HG02623 (cell line): Measurements from ENCODE around the gene GIT1.

Experiments used
- ATAC-seq: cut with Tn5 transposase; IDR thresholded peaks from one replicate; pipeline ENCODE4 v1.9.1; 2021; ENCODE audit warnings: moderate library complexity; ENCODE audit not compliant: unreplicated experiment

The GIT1 gene

GRCh38 chr17:29579866-29580771 lies 9.3 kb downstream of the GIT1 start:
- peak; percentile 75 for ATAC-seq

DNA sequence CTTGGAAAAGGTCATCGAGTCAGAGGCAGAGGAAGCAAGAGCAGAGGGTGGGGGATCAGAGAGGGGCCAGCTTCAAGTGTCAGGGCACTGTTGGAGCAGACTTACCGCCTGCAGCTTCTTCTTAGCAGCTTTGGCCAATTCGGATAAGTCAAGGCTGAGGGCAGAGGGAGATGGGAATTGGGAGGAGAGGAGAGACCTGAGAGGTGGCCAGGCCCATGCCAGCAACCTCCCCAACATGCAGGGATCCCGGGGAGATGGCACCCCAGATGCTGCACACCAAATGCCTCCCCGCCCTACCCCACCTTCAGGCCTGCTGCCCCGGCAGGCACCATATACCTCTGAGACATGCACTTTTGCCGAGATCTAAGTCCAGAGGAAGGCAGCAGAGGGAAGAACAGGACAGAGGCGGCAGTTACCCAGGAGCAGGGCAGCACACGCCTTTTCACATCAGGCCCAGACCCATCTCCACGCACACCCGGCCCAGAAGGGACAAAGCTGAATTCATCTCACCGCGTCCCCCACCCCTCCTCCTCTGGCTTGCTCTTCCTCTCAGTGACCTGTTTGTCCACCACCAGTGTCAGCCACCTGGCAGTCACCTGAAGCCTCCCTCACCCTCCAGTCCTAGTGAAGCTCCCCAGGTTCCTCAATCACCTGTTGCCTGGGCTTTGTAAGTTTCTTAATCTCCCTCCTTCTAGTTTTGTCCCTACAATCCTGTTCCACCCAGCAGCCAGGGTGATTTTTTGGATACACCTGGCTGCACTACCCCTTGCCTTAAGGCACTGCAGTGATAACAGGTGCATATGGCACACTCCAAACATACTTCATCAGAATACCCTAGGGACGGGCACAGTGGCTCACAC lies 10.6 kb downstream of the GIT1 start:
- ATAC-seq = no peak

DNA sequence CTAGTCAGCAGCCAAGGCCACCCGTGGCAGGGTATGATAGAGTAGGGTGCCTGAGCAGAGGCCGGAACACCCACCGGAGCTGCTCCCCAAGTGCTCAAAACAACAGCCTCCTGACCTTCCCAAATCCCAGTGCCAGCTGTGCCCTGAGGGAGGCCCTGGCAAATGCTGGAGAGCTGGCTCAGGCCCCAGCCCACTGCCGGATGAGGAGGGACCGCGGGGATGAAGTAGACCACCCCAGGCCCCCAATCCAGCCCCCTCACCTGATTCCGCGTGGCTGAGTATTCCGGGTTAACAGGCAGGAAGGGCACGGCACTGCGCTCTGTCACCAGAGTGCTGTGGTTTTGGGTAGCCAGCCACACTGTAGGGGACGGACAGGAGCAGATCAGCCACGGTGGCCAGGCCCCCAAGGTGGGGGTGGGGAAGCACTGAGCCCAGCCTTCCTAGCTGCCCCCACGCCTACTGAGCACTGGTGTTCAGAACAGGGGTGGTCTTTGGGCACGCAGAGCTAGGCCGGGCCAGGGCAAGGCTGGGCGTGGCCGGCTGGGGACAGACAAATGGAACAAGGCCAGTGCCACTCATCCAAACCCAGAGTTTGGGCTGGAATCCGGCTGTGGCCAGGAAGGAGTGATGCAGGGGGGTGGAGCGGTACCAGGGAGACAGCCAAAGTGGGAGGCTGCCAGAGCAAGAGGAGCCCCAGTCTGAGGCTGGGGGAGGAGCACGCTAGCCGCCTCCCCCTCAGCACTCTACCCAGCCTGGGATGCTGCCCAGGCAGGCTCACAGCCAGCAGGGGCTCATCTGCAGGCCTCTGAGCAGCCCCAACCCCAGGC lies 11.8 kb downstream of the GIT1 start:
- no peak for ATAC-seq

- ATAC-seq = no peak
Observed at GRCh38 chr17:29577001-29577370, 12.5 kb downstream of the GIT1 start.

DNA sequence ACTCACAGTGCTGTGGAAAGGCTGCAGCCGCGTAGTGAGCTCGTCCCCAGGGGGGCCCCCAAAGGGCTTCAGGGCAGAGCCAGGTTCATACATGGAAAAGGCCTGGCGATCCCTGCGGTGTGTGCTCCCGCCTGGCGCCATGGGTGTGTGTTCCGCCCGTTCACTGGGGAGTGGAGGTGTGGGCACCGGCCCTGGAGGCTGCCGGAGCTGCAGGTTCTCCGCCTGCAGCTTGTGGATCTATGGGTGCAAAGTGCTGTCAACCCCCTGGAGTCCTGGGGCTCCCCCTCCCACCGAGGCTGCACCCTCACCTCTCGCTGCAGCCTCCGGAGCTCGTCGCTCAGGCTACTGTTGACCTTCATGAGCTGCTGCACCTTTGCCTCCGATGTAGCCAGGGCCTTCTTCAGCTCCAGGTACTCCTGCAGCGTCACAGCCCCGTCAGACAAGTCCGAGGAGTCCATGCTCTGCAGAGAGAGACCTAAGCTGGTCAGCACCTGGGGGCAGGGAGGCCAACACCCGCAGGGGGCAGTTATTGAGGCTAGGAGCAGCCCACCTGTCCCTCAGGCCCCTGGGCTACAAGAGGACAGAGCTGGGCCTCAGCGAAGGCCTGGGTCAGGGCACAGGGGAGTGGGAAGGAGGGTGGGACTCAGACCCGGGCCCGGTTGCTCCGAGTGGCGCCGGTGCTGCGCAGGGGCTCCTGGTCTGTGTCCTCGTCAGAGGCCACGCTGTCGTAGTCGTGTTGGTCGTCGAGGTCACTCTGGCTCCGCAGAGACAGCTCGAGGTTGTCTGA lies 13.0 kb downstream of the GIT1 start:
- no peak for ATAC-seq

DNA sequence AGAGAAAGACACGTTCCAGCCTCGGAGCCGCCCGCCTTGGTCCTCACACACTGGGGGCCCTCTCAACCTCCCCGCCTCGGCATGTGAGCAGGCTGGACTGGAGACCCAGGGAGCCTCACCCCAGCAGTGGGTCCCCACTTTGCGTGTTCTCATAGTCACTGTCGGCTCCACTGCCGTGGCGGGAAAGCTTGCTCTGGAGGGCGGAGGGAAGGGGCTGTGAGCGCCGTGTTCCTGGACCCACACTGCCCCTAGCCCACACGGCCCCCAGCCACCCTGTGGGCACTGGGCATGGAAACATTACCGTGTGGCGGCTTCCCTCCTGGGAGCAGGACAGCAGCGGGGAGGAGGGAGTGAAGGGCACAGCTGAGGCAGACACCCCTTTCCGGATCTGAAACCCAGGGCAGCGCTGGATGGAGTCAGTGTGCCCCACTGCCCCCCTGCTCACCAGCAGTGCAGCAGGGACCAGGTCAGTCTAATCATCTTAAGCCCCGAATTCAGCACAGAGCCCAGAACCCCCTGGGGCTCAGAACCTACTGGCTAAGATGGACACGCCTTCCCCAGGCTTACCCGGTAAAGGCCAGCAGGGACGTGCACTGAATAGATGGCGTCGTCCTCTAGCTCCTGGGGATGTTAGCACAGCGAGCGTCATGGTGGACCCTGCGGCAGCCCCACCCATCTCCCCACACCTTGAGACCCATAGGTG lies 13.8 kb downstream of the GIT1 start:
- no peak for ATAC-seq

GRCh38 chr17:29574732-29575510 lies 14.5 kb downstream of the GIT1 start:
- no peak for ATAC-seq

DNA sequence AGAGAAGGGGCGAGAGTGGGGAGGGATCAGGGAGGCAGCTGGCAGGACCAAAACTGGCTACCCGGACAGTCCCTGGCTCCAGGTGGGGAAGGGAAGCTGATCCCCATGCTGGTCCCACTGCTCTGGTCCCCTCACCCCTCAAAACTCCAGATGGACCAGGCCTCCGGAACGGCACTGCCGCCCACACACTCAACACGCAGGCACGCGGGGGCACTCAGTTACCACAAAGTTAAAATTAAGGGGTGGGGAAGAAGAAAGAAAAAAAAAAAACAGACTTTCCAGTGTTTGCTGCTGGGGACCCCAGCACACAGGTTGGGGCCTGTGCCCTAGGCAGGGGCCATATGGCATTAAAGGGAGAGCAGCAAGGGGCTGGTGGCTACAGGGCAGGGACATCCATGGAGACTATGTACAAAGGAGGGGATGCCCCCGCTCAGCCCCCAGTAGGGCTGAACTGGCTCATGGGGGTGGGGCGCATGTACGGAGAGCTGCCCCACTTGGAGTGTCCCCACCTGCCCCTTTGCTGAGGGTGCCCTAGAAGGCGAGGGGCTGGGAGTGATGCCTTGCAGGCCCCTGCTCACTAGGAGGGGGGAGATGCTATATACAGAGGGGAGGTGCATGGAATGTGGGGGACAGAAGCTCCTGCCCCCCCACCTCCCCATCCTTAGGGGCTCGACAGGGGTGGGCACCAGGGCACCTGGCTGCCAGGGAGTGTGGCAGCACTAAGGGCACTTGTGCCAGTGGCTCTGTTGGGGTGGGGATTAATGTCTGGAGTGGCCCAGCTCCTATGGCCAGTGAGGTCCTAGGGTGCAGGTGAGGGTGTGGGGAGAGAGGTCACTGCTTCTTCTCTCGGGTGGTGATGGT lies 15.3 kb downstream of the GIT1 start:
- ATAC-seq = no peak

GRCh38 chr17:29573558-29573869 lies 15.9 kb downstream of the GIT1 start:
- ATAC-seq = no peak

GRCh38 chr17:29572691-29573557 lies 16.5 kb downstream of the GIT1 start:
- ATAC-seq = no peak

DNA sequence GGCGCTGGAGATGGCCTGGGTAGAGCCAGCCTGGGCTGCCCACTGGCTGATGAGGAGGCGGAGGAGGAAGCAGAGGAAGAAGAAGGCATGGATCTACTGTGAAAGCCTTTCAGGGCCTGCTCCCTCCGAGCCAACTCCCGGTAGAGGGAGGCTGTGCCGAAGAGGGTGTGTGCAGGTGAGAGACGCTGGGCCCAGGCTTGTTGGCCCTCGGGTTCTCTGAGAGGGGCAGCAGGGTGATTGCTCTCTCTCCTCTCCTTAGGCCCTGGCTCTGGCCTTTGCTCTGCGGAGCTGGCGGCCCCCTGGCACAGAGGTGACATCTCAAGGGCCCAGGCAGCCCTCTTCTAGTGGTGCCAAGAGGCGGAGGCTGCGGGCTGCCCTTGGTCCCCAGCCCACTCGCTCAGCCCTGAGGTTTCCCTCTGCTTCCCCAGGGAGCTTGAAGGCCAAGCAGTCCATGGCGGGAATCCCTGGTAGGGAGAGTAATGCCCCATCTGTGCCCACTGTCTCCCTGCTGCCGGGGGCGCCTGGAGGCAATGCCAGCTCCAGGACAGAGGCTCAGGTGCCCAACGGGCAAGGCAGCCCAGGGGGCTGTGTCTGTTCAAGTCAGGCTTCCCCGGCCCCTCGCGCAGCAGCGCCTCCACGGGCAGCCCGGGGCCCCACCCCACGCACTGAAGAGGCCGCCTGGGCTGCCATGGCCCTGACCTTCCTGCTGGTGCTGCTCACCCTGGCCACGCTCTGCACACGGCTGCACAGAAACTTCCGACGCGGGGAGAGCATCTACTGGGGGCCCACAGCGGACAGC lies 17.4 kb downstream of the GIT1 start:
- ATAC-seq = no peak

DNA sequence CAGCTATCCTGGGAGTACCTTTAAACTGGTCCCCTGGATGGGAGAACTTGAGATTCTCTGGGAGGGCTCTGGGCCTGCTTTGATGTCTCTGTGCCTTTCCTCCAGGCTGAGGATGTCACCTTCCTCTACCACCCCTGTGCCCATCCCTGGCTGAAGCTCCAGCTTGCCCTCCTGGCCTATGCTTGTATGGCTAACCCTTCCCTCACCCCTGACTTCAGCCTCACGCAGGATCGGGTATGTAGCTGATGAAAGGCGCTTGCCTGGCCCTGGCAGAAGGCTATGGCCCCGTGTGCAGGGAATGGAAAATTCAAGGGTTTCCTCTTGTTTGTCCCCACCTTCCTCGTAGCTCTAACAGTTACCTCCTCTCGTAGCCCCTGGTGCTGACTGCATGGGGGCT lies 18.0 kb downstream of the GIT1 start:
- ATAC-seq = no peak

DNA sequence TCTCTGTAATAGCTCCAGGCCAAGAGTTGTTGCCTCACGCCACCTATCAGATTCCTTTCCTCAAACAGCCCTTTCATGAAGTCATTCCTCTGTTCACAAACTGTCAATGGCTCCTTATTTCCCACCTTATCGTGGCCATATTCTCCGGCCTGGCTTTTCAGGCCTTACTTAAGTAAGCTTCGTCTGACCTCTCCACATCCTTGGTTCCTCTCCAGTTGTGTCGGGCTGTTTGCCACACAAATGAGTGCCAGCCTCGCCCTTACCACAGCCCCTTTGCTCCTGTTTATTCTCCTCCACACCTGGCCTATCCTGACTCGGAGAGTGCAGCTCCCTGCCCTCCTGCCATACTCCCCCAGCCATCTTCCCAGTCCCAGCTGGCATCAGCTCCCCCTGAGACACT lies 18.9 kb downstream of the GIT1 start:
- no peak for ATAC-seq

DNA sequence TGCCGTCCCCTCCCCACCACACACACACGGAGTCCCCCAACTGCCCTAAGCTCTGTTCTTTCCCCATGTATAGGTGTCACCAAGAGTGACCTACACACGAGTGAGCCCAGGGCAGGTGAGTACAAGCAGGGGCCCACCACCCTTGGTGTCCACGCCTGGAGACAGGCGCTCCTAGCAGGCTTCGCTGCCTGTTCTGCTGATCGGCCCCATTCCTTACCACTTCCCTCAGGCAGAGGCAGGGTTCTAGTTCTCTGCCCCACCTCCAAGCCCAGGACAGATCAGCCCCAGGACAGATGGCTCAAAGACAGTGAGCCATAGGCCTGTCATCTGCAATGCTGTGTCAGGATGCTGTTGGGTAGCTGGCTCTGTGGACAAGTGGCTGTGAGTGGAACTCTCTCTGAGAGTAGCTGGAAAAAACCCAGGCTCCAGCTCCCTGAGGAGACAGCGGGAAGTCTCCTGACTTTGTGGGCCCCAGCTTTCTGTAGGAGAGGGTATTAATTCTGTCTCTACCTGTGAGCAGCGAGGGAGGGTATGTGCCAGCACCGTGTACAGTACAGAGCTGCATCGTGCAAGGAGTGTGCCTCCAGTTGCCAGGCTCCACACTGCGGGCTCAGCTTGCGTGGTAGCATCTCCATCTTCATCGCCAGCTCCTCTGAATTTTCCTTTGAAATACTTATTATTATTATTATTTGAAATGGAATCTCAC lies 20.1 kb downstream of the GIT1 start:
- no peak for ATAC-seq

- peak; percentile 40 for ATAC-seq
Observed at GRCh38 chr17:29568331-29569244, 20.9 kb downstream of the GIT1 start, which contains the start of gene TP53I13. TP53I13 (plus strand) TSS chr17:29568701; CDS start chr17:29568759, 58 bp downstream.
